HG03432 (cell line): ENCODE measurements around the gene ZNF408.

Source experiments
- ATAC-seq: cut with Tn5 transposase; IDR thresholded peaks from one replicate; pipeline ENCODE4 v1.9.1; 2021; ENCODE audit warnings: mild to moderate bottlenecking, moderate library complexity; ENCODE audit not compliant: unreplicated experiment

Gene ZNF408

GRCh38 chr11:46675949-46676348, 24.9 kb upstream of the ZNF408 start:
- no peak for ATAC-seq

- no peak for ATAC-seq
Observed at GRCh38 chr11:46676436-46677158, 24.2 kb upstream of the ZNF408 start.

GRCh38 chr11:46677169-46677568, 23.7 kb upstream of the ZNF408 start:
- ATAC-seq, result no peak

- ATAC-seq, result no peak
Observed at GRCh38 chr11:46677991-46678740, 22.7 kb upstream of the ZNF408 start.

GRCh38 chr11:46678741-46679130, 22.1 kb upstream of the ZNF408 start:
- ATAC-seq, result no peak

- ATAC-seq, result no peak
Observed at GRCh38 chr11:46679241-46680163, 21.3 kb upstream of the ZNF408 start.

- no peak for ATAC-seq
Observed at GRCh38 chr11:46680164-46680760, 20.6 kb upstream of the ZNF408 start.

- no peak for ATAC-seq
Observed at GRCh38 chr11:46680815-46681214, 20.0 kb upstream of the ZNF408 start.

- ATAC-seq, result no peak
Observed at GRCh38 chr11:46681814-46682213, 19.0 kb upstream of the ZNF408 start.

GRCh38 chr11:46682773-46683752, 17.8 kb upstream of the ZNF408 start:
- ATAC-seq, result no peak

- no peak for ATAC-seq
Observed at GRCh38 chr11:46684367-46684766, 16.5 kb upstream of the ZNF408 start.

- no peak for ATAC-seq
Observed at GRCh38 chr11:46686886-46687795, 13.7 kb upstream of the ZNF408 start.

- no peak for ATAC-seq
Observed at GRCh38 chr11:46690702-46691101, 10.1 kb upstream of the ZNF408 start.

- ATAC-seq, result no peak
Observed at GRCh38 chr11:46692450-46692849, 8.4 kb upstream of the ZNF408 start.

- no peak for ATAC-seq
Observed at GRCh38 chr11:46693597-46694012, 7.2 kb upstream of the ZNF408 start.

GRCh38 chr11:46694072-46694471, 6.8 kb upstream of the ZNF408 start:
- ATAC-seq, result no peak

- ATAC-seq, result no peak
Observed at GRCh38 chr11:46694607-46695006, 6.2 kb upstream of the ZNF408 start.

- no peak for ATAC-seq
Observed at GRCh38 chr11:46695345-46696211, 5.3 kb upstream of the ZNF408 start.
